ACC112 (cell line): ENCODE measurements around the gene SLC25A51.

Experiments
- H2AFZ ChIP-seq: fragments of 200-600 bp; sonication (generic); one replicate; pipeline ENCODE4 v1.6.0; 2017; ENCODE audit warnings: antibody characterized with exemption, low read length; ENCODE audit not compliant: unreplicated experiment
- H3K27ac ChIP-seq: fragments of 200-600 bp; sonication (generic); 2 replicates; pipeline ENCODE4 v1.5.1; 2014; ENCODE audit warnings: low read depth, mild to moderate bottlenecking, antibody characterized with exemption, low read length, moderate library complexity
- H3K27me3 ChIP-seq: fragments of 200-600 bp; sonication (generic); 2 replicates; pipeline ENCODE4 v1.6.1; 2014; ENCODE audit warnings: mild to moderate bottlenecking, antibody characterized with exemption, low read length, moderate library complexity, mixed read lengths; ENCODE audit not compliant: insufficient read depth
- H3K36me3 ChIP-seq: fragments of 200-600 bp; sonication (generic); 2 replicates; pipeline ENCODE4 v1.6.1; 2016; ENCODE audit warnings: mild to moderate bottlenecking, antibody characterized with exemption, low read length, moderate library complexity, mixed read lengths; ENCODE audit not compliant: insufficient read depth
- H3K4me1 ChIP-seq: fragments of 200-600 bp; sonication (generic); one replicate; pipeline ENCODE4 v1.6.1; 2016; ENCODE audit warnings: low read length, mixed read lengths; ENCODE audit not compliant: insufficient read depth, unreplicated experiment, control insufficient read depth
- H3K4me3 ChIP-seq: fragments of 200-600 bp; sonication (generic); 2 replicates; pipeline ENCODE4 v1.5.1; 2014; ENCODE audit warnings: mild to moderate bottlenecking, low read depth, low read length
- H3K79me2 ChIP-seq: fragments of 200-600 bp; sonication (generic); one replicate; pipeline ENCODE4 v1.6.0; 2016; ENCODE audit warnings: low read length; ENCODE audit not compliant: control insufficient read depth, unreplicated experiment, insufficient read depth

The SLC25A51 gene

GRCh38 chr9:37925786-37926736, 22.1 kb upstream of the SLC25A51 start:
- Histone ChIP-seq H2AFZ (no peak overlapping the region), H3K4me1 (peaks cover 31% of the 10 kb centered on the region), H3K27ac (peak overlapping the region; percentile 33; the same call in 1 of the 2 replicates), H3K36me3 (peaks cover 4% of the 10 kb centered on the region; the same call in 1 of the 2 replicates), H3K27me3 (no peaks in the 10 kb centered on the region), H3K79me2 (peaks cover 14% of the 10 kb centered on the region), H3K4me3 (no peak overlapping the region)

- H3K27ac ChIP-seq, result no peak overlapping the region
- no peak overlapping the region for H2AFZ ChIP-seq
- no peaks in the 10 kb centered on the region for H3K27me3 ChIP-seq
- H3K36me3 ChIP-seq, result no peaks in the 10 kb centered on the region; the same call in 1 of the 2 replicates
- H3K4me3 ChIP-seq, result no peak overlapping the region
- peaks cover 14% of the 10 kb centered on the region for H3K79me2 ChIP-seq
- peaks cover 26% of the 10 kb centered on the region for H3K4me1 ChIP-seq
Measured at GRCh38 chr9:37925006-37925405, 21.1 kb upstream of the SLC25A51 start.

GRCh38 chr9:37924538-37924937, 20.6 kb upstream of the SLC25A51 start:
- H3K27me3 ChIP-seq, result no peaks in the 10 kb centered on the region
- no peak overlapping the region for H2AFZ ChIP-seq
- no peak overlapping the region for H3K27ac ChIP-seq
- H3K79me2 ChIP-seq, result peaks cover 14% of the 10 kb centered on the region
- peaks cover 21% of the 10 kb centered on the region for H3K4me1 ChIP-seq
- no peaks in the 10 kb centered on the region; the same call in 1 of the 2 replicates for H3K36me3 ChIP-seq
- H3K4me3 ChIP-seq, result no peak overlapping the region

- H3K4me1 ChIP-seq, result peaks cover 16% of the 10 kb centered on the region
- H3K27me3 ChIP-seq, result no peaks in the 10 kb centered on the region
- H3K4me3 ChIP-seq, result no peak overlapping the region
- no peak overlapping the region for H3K27ac ChIP-seq
- H3K79me2 ChIP-seq, result peaks cover 14% of the 10 kb centered on the region
- no peak overlapping the region for H2AFZ ChIP-seq
- H3K36me3 ChIP-seq, result no peaks in the 10 kb centered on the region; the same call in 1 of the 2 replicates
Measured at GRCh38 chr9:37923796-37924427, 20.0 kb upstream of the SLC25A51 start.

GRCh38 chr9:37923118-37923795, 19.3 kb upstream of the SLC25A51 start:
- peaks cover 14% of the 10 kb centered on the region for H3K79me2 ChIP-seq
- H3K27me3 ChIP-seq, result no peaks in the 10 kb centered on the region
- no peak overlapping the region for H3K4me3 ChIP-seq
- no peak overlapping the region for H3K27ac ChIP-seq
- no peak overlapping the region for H2AFZ ChIP-seq
- peaks cover 16% of the 10 kb centered on the region for H3K4me1 ChIP-seq
- H3K36me3 ChIP-seq, result no peaks in the 10 kb centered on the region; the same call in 1 of the 2 replicates

- no peak overlapping the region for H3K4me3 ChIP-seq
- H3K79me2 ChIP-seq, result peaks cover 14% of the 10 kb centered on the region
- no peaks in the 10 kb centered on the region; the same call in 1 of the 2 replicates for H3K36me3 ChIP-seq
- H3K27ac ChIP-seq, result no peak overlapping the region
- H3K27me3 ChIP-seq, result no peaks in the 10 kb centered on the region
- no peak overlapping the region for H2AFZ ChIP-seq
- H3K4me1 ChIP-seq, result peaks cover 16% of the 10 kb centered on the region
Measured at GRCh38 chr9:37922363-37923117, 18.6 kb upstream of the SLC25A51 start.

GRCh38 chr9:37921546-37922300, 17.8 kb upstream of the SLC25A51 start:
- Histone ChIP-seq H3K4me1 (peaks cover 11% of the 10 kb centered on the region), H2AFZ (no peak overlapping the region), H3K36me3 (no peaks in the 10 kb centered on the region; the same call in 1 of the 2 replicates), H3K27me3 (no peaks in the 10 kb centered on the region), H3K79me2 (peaks cover 7% of the 10 kb centered on the region), H3K4me3 (no peak overlapping the region), H3K27ac (no peak overlapping the region)

GRCh38 chr9:37921168-37921510, 17.2 kb upstream of the SLC25A51 start:
- Histone ChIP-seq H3K27me3 (no peaks in the 10 kb centered on the region), H3K36me3 (no peaks in the 10 kb centered on the region; the same call in 1 of the 2 replicates)

GRCh38 chr9:37920471-37921167, 16.7 kb upstream of the SLC25A51 start:
- Histone ChIP-seq H3K79me2 (no peaks in the 10 kb centered on the region), H3K4me3 (no peak overlapping the region), H3K27me3 (no peaks in the 10 kb centered on the region), H3K36me3 (no peaks in the 10 kb centered on the region; the same call in 1 of the 2 replicates), H2AFZ (no peak overlapping the region), H3K4me1 (no peaks in the 10 kb centered on the region), H3K27ac (no peak overlapping the region)

More at GRCh38 chr9:37921168-37921510, 17.2 kb upstream of the SLC25A51 start:
- H3K79me2 ChIP-seq, result peaks cover under 1% of the 10 kb centered on the region
- no peak overlapping the region for H3K4me3 ChIP-seq
- H3K27ac ChIP-seq, result no peak overlapping the region
- H3K4me1 ChIP-seq, result peaks cover 5% of the 10 kb centered on the region
- H2AFZ ChIP-seq, result no peak overlapping the region
